NCI-H2227 (cell line): ENCODE results near the gene C6orf136.

Source experiments
- DNase-seq: peaks from one replicate; lab custom pipeline; 2025; ENCODE audit not compliant: unreplicated experiment; lab: John Stamatoyannopoulos, UW

Gene C6orf136

DNA sequence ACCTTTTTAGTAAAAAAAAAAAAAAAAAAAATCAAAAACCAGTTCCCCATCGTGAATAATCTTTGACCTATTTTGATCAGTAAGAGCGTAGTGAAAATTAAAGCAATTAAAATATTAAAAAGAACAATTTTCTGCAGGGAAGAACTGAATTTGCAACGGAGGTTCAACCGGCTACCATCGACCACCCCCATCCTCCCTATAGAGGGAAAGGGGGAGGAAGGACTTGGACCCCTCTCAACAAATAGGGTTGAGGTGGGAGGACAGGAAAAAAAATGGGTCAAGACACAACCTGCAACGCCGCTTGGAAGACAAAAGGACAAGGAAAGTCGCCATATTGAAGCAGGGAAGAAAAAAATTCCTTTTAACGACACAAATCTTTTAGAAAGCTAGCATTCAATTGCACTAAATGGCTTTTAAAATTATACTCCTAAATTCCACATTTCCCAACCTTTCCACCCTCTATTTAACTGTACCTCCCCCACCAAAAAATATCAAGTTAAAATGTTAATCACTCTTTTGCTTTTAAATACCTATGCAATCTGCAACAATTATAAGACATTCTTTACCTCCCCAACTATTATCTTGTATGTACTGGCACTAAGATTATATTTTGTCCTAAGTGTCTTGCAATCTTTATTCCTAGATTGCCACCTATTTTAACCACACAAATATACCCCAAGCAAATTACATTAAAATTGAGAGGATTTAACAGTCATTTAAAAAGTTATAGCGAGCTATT, 31.5 kb upstream of the C6orf136 start:
- DNase-seq, result peak; percentile 82

- peak; percentile 75 for DNase-seq
Observed at GRCh38 chr6:30615958-30616810, 30.7 kb upstream of the C6orf136 start.

- DNase-seq, result peak; percentile 100
Observed at GRCh38 chr6:30616811-30617564, 29.9 kb upstream of the C6orf136 start, which contains the start of gene PPP1R10. Gene PPP1R10, minus strand, starts transcription at chr6:30617243. Its CDS starts 7,299 bp downstream, at chr6:30609944.

DNA sequence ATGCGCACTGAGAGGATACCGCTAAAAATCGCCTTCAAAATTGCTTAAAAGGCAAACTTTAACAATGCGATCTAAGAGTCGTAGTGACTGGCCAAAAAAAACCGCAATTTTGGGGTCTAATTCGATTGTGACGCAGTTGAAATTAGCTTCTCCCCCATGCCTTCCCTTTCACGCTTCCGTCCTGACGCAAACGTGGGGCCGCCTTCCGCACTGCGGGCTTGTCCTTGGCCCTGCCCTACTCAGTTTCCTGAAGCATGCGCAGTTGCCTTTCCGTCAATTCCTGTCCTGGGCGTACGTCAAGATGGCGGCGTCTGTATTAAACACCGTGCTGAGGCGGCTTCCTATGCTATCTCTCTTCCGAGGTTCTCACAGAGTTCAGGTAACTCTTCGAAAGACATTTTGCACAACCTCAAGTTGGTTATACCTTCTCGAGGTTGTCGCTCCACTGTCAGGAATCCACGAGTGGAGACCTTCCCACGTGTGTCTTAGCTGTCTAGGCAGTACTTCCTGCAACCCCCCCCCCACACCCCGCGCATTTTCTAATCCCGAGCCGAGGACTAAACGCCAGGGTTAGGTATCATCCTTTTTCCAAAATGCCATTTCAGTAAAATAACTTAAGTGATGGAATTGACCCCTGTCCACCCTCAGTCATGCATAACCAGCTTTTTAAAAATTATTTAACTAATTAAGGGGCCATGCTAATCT, 29.2 kb upstream of the C6orf136 start, which contains the start of gene MRPS18B:
Gene MRPS18B (plus strand): TSS at position 276 of the 705 bp plus-strand sequence. CDS start 26 bp downstream, at position 302.
- DNase-seq, result peak; percentile 98

GRCh38 chr6:30618270-30618797, 28.6 kb upstream of the C6orf136 start:
- no peak for DNase-seq

GRCh38 chr6:30619561-30619960, 27.4 kb upstream of the C6orf136 start:
- no peak for DNase-seq

- DNase-seq, result no peak
Observed at GRCh38 chr6:30625511-30625910, 21.4 kb upstream of the C6orf136 start.

GRCh38 chr6:30626484-30627366, 20.2 kb upstream of the C6orf136 start, which contains the start of gene ATAT1:
Gene ATAT1, plus strand, starts transcription at chr6:30626874.
- peak; percentile 94 for DNase-seq

DNA sequence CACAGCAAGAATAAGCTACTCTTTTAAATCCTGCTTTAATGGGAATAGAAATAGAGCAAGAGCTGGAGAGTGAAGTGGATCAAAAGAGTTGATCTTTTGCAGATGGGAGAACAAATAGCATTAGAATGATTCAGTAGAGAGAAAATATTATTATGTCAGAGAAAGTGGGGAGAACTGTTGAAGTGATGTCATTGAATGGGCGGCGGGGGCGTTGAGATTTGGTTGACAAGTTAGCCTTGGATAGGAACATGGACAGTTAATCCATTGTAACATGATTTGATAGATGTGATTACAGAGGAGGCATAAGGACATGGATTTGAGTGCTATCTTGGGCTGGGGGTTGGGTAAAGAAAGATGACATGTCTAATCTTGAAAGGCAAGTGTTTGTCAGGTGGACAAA, 11.1 kb upstream of the C6orf136 start:
- DNase-seq, result no peak

DNA sequence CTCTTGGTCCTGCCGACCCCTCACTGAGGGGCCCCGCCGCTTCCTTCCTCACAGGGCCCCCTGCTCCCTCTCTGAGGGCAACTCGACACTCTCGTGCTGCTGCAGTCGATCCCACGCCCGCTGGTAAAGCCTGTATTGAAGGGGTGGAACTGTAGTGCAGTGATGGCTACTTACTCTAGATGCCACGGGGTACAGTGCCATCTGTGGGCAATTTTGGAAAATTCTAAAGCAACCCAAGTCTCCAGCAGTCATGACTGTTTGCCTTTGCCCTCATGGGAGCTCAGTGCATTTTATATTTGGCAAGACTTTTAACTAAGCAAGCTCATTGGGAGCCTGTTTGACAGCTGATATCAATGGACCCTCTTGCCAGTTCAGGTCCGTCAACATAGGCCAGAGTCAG, 6.5 kb upstream of the C6orf136 start:
- no peak for DNase-seq

GRCh38 chr6:30641048-30641447, 5.9 kb upstream of the C6orf136 start:
- DNase-seq, result no peak

DNA sequence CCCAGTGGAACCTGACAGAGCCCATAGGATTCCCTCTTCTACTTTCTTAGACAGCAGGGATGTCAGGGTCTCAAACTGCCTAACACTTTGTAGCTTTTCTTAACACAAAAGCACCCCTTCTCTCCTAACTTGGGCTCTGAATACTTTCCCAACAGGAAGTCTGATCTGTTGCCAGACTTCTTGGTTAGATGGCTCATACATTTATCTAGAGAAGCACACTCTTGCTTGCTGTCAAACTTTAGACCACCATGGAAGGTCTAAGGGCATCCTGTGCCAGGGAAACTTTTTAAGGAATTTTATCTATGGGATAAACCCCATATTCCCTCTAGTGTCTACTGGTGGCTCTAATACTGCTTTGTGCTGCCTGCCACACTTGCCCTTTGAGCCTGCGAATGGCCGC, 3.3 kb upstream of the C6orf136 start:
- DNase-seq, result no peak

DNA sequence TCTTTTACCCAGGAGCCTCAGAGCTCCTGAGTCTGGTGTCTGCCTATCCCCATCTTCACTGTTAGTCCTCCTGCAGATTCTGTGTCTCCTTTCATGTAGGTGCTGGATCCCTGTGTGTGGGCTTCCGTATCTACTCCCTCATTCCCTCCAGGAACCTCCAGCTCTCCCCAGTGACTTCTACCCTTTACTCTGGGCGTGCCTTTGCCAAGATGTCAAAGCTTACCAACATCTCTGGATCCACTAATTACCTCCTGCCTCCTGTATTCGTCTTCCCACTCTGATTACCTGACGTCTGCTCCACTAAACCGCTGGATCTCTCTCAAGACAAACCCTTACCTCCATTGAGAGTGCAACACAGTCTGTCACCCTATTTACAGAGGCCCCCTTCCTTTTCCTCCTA, 2.2 kb upstream of the C6orf136 start:
- no peak for DNase-seq

- peak; percentile 34 for DNase-seq
Observed at GRCh38 chr6:30645989-30646388, 944 bp upstream of the C6orf136 start.

DNA sequence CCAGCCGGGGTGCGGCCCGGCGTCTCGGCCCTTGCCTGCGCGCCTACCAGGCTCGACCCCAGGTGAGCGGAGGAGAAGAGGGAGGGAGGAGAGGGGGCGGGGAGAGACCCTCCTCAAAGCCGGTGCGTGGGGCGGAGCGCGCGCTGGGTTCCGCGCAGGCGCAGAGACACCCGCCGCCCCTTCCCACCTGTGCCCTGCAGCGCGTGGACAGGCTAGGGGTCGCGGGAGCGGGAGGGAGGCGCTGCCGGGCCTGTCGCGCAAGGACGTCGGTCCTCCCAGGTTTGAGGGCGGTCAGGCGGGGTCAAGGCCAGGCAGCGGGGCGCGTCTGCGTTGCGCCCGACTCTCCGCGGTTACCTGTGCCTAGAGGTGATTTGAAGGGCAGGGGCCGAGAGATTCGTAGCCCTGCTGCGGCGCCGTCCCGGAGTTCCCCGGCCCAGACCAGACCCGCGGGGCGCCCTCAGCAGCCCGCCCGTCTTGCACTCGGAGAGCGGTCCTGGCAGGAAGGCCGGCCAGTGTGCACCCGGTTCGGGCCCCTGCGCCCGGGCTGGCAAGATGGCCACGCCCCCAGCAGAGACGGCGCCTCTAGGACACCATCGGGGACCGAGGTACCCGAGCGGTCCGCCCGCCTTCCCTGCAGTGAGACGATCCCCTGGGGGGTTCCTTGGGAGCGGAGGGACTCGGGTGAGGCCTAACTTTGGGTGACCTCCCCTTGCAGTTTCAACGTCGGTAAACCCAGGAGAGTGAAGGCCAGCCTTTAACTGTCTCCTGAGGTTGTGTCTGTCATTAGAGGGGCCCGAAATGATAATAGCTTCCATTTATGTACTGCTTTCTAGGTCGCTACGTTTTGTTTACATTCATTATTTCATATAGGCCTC, 546 bp downstream of the C6orf136 start:
- peak; percentile 93 for DNase-seq

DNA sequence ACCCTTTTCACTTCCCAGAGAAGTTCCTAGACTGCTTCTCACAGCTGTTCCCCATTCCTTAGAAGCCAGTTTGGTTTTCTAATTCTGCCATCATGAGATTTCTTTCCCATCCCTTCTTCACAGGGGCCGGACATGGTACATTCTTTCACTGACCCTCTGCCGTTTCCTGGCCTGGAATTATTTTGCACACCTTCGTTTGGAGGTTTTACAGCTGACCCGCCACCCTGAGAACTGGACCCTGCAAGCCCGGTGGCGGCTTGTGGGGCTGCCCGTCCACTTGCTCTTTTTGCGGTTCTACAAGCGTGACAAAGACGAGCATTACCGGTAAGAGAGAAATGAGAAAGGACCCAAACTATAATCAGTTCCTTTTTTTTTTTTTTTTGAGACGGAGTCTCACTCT, 4.2 kb downstream of the C6orf136 start:
- DNase-seq, result no peak

DNA sequence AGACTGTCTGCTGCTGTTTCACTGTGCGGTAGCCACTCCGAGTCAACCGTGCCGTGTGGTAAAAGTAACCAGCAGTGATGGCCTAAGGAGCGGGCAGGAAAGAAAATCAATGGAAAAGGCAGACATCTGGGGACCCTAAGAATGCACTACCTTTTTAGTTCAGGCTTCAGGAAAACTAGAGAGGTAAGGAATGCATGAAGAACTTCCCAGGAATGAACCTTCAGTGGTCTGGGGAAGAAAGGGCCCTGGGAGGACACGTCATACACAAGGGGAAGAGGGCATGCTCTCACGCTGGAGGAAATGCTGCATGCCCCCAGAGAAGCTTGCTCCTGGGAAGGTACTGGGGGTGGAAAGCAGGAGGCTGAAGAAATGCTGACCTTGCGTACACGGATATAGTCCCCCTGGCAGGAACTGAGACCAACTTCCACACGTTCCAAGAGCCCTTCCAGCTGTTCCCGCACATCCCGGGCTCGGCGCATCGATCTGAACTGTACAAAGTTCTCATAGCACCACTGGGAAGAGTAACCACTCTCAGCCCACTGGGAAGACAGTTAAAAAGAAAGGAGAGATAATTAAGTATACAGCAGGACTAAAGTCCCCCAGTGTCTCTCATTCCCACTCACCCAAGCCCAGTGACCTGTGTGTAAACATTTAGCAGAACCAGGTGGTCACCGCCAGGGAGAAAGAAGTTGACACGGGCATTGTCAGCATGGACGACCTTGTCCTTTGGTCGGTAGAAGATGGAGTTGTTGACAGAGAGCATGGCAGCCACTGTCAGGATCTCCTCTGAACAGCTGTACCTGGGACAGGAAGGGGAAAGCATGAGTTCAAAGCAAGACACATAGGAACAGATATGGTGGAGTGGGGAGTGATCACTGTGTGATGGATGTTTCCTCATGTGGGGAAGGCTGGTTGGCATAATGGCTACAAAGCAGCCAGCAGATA, 8.1 kb downstream of the C6orf136 start:
- DNase-seq, result no peak
